Measurements from ENCODE around the gene NKX1-1.

GRCh38 chr4:1416948-1417260 lies 10.7 kb upstream of the NKX1-1 start:
- no peak for TF ChIP-seq CTCF (IDR thresholded peaks at IDR 0.05; ENCODE audit: borderline replicate concordance, extremely low read depth, low read length, poor library complexity, severe bottlenecking)
- TF ChIP-seq EZH2 (IDR thresholded peaks at IDR 0.05; ENCODE audit: borderline replicate concordance, low read depth, low read length, severe bottlenecking), result no peak
